GM12872 (cell line): ENCODE measurements around the gene MAP3K8.

Experiments
- CTCF ChIP-seq: IDR thresholded peaks from 3 replicates; pipeline ENCODE4 v1.5.1; 2011; ENCODE audit warnings: low read depth, mild to moderate bottlenecking, low read length, moderate library complexity; ENCODE audit not compliant: insufficient read depth

The MAP3K8 gene

GRCh38 chr10:30455816-30456215 is 21.8 kb downstream of the MAP3K8 start:
- no peak for TF ChIP-seq CTCF

- TF ChIP-seq CTCF, result no peak
These were observed 22.3 kb downstream of the MAP3K8 start for GRCh38 chr10:30456266-30456665.

- no peak for TF ChIP-seq CTCF
These were observed 25.3 kb downstream of the MAP3K8 start for GRCh38 chr10:30459283-30459682.

- TF ChIP-seq CTCF, result no peak
These were observed 26.1 kb downstream of the MAP3K8 start for GRCh38 chr10:30460121-30460520.

GRCh38 chr10:30462513-30462912 is 28.5 kb downstream of the MAP3K8 start:
- no peak for TF ChIP-seq CTCF

- no peak for TF ChIP-seq CTCF
These were observed 30.0 kb downstream of the MAP3K8 start for GRCh38 chr10:30463944-30464451.

GRCh38 chr10:30464675-30465074 is 30.7 kb downstream of the MAP3K8 start:
- no peak for TF ChIP-seq CTCF
